ENCODE measurements around the gene TMEM132D.

GRCh38 chr12:129903956-129904829 lies at the start of gene TMEM132D:
- TF ChIP-seq CTCF (IDR thresholded peaks at IDR 0.05; ENCODE audit: low read length): no peak
- TF ChIP-seq EZH2 (IDR thresholded peaks at IDR 0.05; ENCODE audit: borderline replicate concordance, low read length): no peak
